Measurements from ENCODE around the gene TRIM65.

DNA sequence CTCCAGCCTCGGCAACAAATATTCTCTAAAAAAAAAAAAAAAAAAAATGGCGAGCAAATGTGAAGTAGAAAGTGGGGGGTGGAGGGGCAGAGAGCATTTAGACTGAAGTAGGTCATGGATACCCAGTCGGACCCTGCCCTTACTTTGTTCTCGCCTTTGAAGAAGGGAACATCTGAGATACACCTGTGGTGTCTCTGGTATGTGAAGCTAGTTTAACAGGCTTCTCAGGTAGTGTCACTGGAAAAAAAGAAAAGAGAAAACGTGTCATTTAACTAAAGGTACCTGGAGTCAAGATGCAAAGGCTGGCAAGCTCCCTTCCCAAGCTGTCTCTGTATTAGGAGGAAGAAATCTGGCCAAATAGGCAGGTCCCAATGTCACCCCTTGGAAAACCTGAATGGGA is 36.1 kb upstream of the TRIM65 start:
- TF ChIP-seq CTCF (conservative IDR thresholded peaks at IDR 0.05; ENCODE audit: low read depth in 2 of 2) (no peak), CREB1 (CRISPR knock-in tag; IDR thresholded peaks at IDR 0.05; ENCODE audit: low read depth) (no peak), POLR2AphosphoS5 (IDR thresholded peaks at IDR 0.05; ENCODE audit: low read depth) (no peak), EZH2phosphoT487 (IDR thresholded peaks at IDR 0.05; ENCODE audit: unreplicated experiment) (no peak), EZH2 (IDR thresholded peaks at IDR 0.05; ENCODE audit: low read depth, unreplicated experiment) (no peak), ETS1 (IDR thresholded peaks at IDR 0.05) (no peak), JUNB (IDR thresholded peaks at IDR 0.05; ENCODE audit: unreplicated experiment) (no peak), REST (IDR thresholded peaks at IDR 0.05; ENCODE audit: unreplicated experiment) (no peak), NANOG (IDR thresholded peaks at IDR 0.05; ENCODE audit: borderline replicate concordance) (no peak), ZNF462 (CRISPR knock-in tag; IDR thresholded peaks at IDR 0.05) (no peak), ZNF331 (CRISPR knock-in tag; IDR thresholded peaks at IDR 0.05; ENCODE audit: low read depth) (no peak)
